Spleen (tissue), 11 donors: ENCODE data around the gene CIAO3. TPM values are rescaled to one million over a fixed set of nuclear protein-coding genes. Genes with fewer than 3 reads are reported as not detected.

ENCODE experiments used
- DNase-seq: peaks from one replicate; pipeline ENCODE4 v3.0.0-alpha.2; 2020
- H3K27ac ChIP-seq, 8 donors: fragments of 200-600 bp; sonication (generic) in 7 of 8; 1 replicate in 4 of 8; 2 replicates in 4 of 8; pipeline versions ENCODE4 v1.5.0 to v1.8.0; 2016 to 2021; ENCODE audit warnings: inconsistent platforms in 4 of 8, mild to moderate bottlenecking in 4 of 8, moderate library complexity in 1 of 8
- H3K27me3 ChIP-seq, 7 donors: fragments of 200-600 bp; sonication (generic) in 6 of 7; replicated peaks in 1 of 7; 1 replicate in 4 of 7; 2 replicates in 3 of 7; pipeline versions ENCODE4 v1.5.0 to v1.8.0; 2016 to 2021; ENCODE audit warnings: inconsistent platforms in 3 of 7, mild to moderate bottlenecking in 1 of 7
- H3K36me3 ChIP-seq, 6 donors: fragments of 200-600 bp; sonication (generic) in 5 of 6; 1 replicate in 4 of 6; 2 replicates in 2 of 6; pipeline versions ENCODE4 v1.5.0 to v1.8.0; 2016 to 2021; ENCODE audit warnings: inconsistent platforms in 2 of 6
- H3K4me1 ChIP-seq, 6 donors: fragments of 200-600 bp; sonication (generic) in 5 of 6; 1 replicate in 3 of 6; 2 replicates in 3 of 6; pipeline versions ENCODE4 v1.5.0 to v1.8.0; 2016 to 2021; ENCODE audit warnings: inconsistent platforms in 3 of 6
- H3K4me3 ChIP-seq, 8 donors: fragments of 200-600 bp; sonication (generic) in 7 of 8; 1 replicate in 4 of 8; 2 replicates in 4 of 8; pipeline versions ENCODE4 v1.5.0 to v1.8.0; 2016 to 2021; ENCODE audit warnings: inconsistent platforms in 4 of 8, mild to moderate bottlenecking in 4 of 8, moderate library complexity in 2 of 8
- H3K9me3 ChIP-seq, 8 donors: fragments of 200-600 bp; sonication (generic) in 7 of 8; 1 replicate in 4 of 8; 2 replicates in 4 of 8; pipeline versions ENCODE4 v1.5.0 to v1.8.0; 2016 to 2021; ENCODE audit warnings: inconsistent platforms in 4 of 8
- CTCF ChIP-seq, 11 experiments: fragments of 200-600 bp in 7 of 11; fragments of 450-650 bp in 4 of 11; sonication (generic) in 4 of 11; IDR thresholded peaks in 8 of 11; conservative IDR thresholded peaks in 3 of 11; 1 replicate in 7 of 11; 2 replicates in 4 of 11; pipeline versions ENCODE4 v1.4.0 to v1.8.0; 2016 to 2021; ENCODE audit warnings: antibody characterized with exemption in 11 of 11, inconsistent platforms in 4 of 11, mild to moderate bottlenecking in 1 of 11
- POLR2A ChIP-seq, 3 donors: fragments of 450-650 bp; IDR thresholded peaks; one replicate each; pipeline ENCODE4 v1.5.1; 2017; ENCODE audit warnings: antibody characterized with exemption in 3 of 3, mild to moderate bottlenecking in 1 of 3
- POLR2AphosphoS5 ChIP-seq, 3 donors: sonication (generic); formaldehyde crosslinking; IDR thresholded peaks; one replicate each; pipeline ENCODE4 v1.5.1; 2017; ENCODE audit warnings: antibody characterized with exemption in 3 of 3
- WGBS, 5 donors: extraction: QIAGEN DNeasy Blood & Tissue Kit in 3 of 5; methylation state at CpG; one replicate each; pipeline versions ENCODE4 v1.1.5 to v1.1.7; 2013 to 2018; 5-methylcytosine and 5-hydroxymethylcytosine counted together
- intact Hi-C: fragments of 100-400 bp; cut with DNase I; formaldehyde crosslinking; loops from one replicate; pipeline ENCODE4 v1.15.0; 2023; ENCODE audit warnings: low total_unique reads
- polyA plus RNA-seq, 3 donors: library from polyadenylated mRNA; stranded (reverse); fragments of 200-250 nt; gene quantifications; one replicate each; pipeline ENCODE4 v1.2.1, GENCODE V29; 2013
- total RNA-seq, 7 donors: library from RNA; depleted of rRNA in 3 of 7; stranded (reverse); fragments of >200 nt in 3 of 7; fragmentation: NEBNext Ultra II Directional in 4 of 7; extraction: Animal tissue kit (Norgen Biotek cat#: 25700) in 4 of 7; gene quantifications; one replicate each; pipeline versions ENCODE4 v1.1.0 to v1.2.1, GENCODE V29; 2016 to 2021
- donor health status: healthy with polysubstance abuse.
- donor health status: DM: no; HTN: no; CAD: no; lungs with moderate emphysema.
- donor health status: DM: no; HTN: no; CAD: no.
- donor health status: Bipolar disorder and iron deficiency.
- donor health status: healthy.
- donor health status: DM: no; HTN: no; CAD: no.
- donor health status: DM: yes; HTN: yes; CAD: no.

Gene CIAO3
- total and polyA plus RNA-seq, 10 donors: 24.9 to 80.4 (median 39.4) TPM

- H3K27ac ChIP-seq: no peak overlapping the region
- no peak for TF ChIP-seq CTCF (IDR thresholded peaks at IDR 0.05 in 8 of 11, conservative IDR thresholded peaks at IDR 0.05 in 3 of 11)
- H3K4me3 ChIP-seq: no peak overlapping the region
- no peak for DNase-seq
- 71 to 95% (median 80%) methylated on average over 8 to 21 of the region's 21 CpGs for WGBS, 5 donors
- no peaks in the 10 kb centered on the region for H3K4me1 ChIP-seq
- intact Hi-C loops: no loop called here
- H3K27me3 ChIP-seq: peaks cover 0 to 61% (median 4%) of the 10 kb centered on the region in 7 donors
- no peaks in the 10 kb centered on the region for H3K9me3 ChIP-seq
- H3K36me3 ChIP-seq: no peaks in the 10 kb centered on the region
Measured at GRCh38 chr16:768428-768827, 27.6 kb upstream of the CIAO3 start.

DNA sequence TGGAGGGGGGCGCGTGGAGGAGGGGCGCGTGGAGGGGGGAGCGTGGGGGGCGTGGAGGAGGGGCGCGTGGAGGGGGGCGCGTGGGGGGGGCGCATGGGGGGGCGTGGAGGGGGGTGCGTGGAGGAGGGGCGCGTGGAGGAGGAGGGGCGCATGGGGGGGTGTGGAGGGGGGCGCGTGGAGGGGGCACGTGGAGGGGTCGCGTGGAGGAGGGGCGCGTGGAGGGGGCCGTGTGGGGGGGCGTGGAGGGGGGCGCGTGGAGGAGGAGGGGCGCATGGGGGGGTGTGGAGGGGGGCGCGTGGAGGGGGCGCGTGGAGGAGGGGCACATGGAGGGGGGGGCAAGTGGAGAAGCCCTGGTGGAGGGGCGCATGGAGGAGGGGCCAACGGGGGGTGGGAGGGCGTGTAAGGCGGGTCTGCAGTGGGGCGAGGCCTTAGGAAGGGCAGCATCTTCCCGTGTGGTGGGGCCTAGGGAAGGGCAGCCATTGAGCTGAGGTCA is 27.0 kb upstream of the CIAO3 start:
- Histone ChIP-seq H3K27ac (no peak overlapping the region), H3K4me3 (no peak overlapping the region), H3K4me1 (no peaks in the 10 kb centered on the region), H3K27me3 (peaks cover 0 to 68% (median 8%) of the 10 kb centered on the region in 7 donors), H3K9me3 (no peaks in the 10 kb centered on the region), H3K36me3 (no peaks in the 10 kb centered on the region)
- DNase-seq: no peak
- TF ChIP-seq CTCF (IDR thresholded peaks at IDR 0.05 in 8 of 11, conservative IDR thresholded peaks at IDR 0.05 in 3 of 11) (no peak), POLR2A (IDR thresholded peaks at IDR 0.05) (no peak), POLR2AphosphoS5 (IDR thresholded peaks at IDR 0.05) (no peak)
- intact Hi-C loops: no loop called here
- 40 to 83% (median 76%) methylated on average over 6 to 20 of the region's 38 CpGs for WGBS, 5 donors

DNA sequence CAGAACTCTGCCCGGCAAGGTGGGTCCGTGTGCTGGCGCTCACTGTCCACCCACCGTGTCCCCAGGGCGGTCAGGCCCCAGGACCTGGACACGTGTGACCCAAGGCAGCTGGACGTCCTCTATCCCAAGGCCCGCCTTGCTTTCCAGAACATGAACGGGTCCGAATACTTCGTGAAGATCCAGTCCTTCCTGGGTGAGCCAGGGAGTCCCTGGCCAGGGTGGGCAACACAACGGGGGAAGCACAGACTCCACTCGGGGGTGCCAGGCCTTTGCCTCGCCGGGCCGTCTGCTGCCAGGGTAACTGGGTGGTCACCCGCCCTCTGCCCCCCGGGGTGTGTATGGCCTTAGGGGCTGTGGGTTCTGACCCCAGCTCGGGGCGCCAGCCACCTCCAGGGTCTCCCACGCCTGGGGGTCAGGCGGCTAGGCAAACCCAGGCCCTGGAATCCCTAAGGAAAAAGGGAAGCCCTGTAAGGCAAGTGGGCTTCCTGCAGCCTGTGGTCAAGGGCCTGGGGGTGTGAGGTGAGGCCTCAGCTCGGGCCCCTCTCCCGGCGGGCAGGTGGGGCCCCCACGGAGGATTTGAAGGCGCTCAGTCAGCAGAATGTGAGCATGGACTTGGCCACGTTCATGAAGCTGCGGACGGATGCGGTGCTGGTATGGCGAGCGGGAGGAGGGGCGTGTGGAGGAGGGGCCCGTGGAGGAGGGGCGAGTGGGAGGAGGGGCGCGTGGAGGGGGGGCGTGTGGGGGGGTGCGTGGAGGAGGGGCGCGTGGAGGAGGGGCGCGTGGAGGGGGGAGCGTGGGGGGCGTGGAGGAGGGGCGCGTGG is 26.2 kb upstream of the CIAO3 start:
- Histone ChIP-seq H3K27me3 (peaks cover 0 to 75% (median 15%) of the 10 kb centered on the region in 7 donors), H3K27ac (no peak overlapping the region), H3K4me3 (no peak overlapping the region), H3K36me3 (no peaks in the 10 kb centered on the region), H3K9me3 (no peaks in the 10 kb centered on the region), H3K4me1 (no peaks in the 10 kb centered on the region)
- intact Hi-C loops: no loop called here
- WGBS, 5 donors: 66 to 88% (median 76%) methylated on average over 10 to 38 of the region's 48 CpGs
- TF ChIP-seq POLR2AphosphoS5 (IDR thresholded peaks at IDR 0.05): no peak
- no peak for TF ChIP-seq POLR2A (IDR thresholded peaks at IDR 0.05)
- TF ChIP-seq CTCF (IDR thresholded peaks at IDR 0.05 in 8 of 11, conservative IDR thresholded peaks at IDR 0.05 in 3 of 11): no peak
- DNase-seq: no peak

DNA sequence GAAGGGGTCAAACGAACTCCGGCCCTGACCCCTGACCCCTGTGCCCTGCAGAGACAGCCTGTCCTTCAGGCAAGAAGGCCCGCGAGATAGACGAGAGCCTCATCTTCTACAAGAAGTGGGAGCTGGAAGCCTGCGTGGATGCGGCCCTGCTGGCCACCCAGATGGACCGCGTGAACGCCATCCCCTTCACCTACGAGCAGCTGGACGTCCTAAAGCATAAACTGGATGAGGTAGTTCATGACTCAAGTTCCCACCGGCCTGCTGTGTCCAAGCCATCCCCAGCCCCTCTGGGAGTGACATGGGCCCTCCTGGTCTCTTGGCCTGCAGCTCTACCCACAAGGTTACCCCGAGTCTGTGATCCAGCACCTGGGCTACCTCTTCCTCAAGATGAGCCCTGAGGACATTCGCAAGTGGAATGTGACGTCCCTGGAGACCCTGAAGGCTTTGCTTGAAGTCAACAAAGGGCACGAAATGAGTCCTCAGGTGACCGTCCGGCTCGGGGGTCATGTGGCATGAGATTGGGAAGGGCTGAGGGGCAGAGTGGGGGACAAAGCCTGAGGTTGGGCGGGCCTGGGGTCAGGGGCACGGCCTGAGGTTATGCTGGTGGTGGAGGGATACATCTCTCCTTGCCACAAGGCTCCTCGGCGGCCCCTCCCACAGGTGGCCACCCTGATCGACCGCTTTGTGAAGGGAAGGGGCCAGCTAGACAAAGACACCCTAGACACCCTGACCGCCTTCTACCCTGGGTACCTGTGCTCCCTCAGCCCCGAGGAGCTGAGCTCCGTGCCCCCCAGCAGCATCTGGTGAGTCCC is 25.4 kb upstream of the CIAO3 start:
- Histone ChIP-seq H3K36me3 (no peaks in the 10 kb centered on the region), H3K27me3 (peaks cover 0 to 83% (median 18%) of the 10 kb centered on the region in 7 donors), H3K4me1 (no peaks in the 10 kb centered on the region), H3K9me3 (no peaks in the 10 kb centered on the region), H3K27ac (no peak overlapping the region), H3K4me3 (no peak overlapping the region)
- intact Hi-C loops: no loop called here
- TF ChIP-seq POLR2AphosphoS5 (IDR thresholded peaks at IDR 0.05) (no peak), POLR2A (IDR thresholded peaks at IDR 0.05) (no peak), CTCF (IDR thresholded peaks at IDR 0.05 in 8 of 11, conservative IDR thresholded peaks at IDR 0.05 in 3 of 11) (no peak)
- no peak for DNase-seq
- 82 to 91% (median 86%) methylated on average over 22 to 29 of the region's 29 CpGs for WGBS, 5 donors
